Measurements from ENCODE around the gene ALS2CL. TPM values are rescaled to one million over a fixed set of nuclear protein-coding genes. Genes with fewer than 3 reads are reported as not detected.
A peak's percentile ranks its signal among the peaks of the same experiment; 100 is the strongest.

Gene ALS2CL
- total and polyA plus RNA-seq, 12 donors: 15.6 to 102 (median 21.6) TPM

- TF ChIP-seq, protein P1, sequence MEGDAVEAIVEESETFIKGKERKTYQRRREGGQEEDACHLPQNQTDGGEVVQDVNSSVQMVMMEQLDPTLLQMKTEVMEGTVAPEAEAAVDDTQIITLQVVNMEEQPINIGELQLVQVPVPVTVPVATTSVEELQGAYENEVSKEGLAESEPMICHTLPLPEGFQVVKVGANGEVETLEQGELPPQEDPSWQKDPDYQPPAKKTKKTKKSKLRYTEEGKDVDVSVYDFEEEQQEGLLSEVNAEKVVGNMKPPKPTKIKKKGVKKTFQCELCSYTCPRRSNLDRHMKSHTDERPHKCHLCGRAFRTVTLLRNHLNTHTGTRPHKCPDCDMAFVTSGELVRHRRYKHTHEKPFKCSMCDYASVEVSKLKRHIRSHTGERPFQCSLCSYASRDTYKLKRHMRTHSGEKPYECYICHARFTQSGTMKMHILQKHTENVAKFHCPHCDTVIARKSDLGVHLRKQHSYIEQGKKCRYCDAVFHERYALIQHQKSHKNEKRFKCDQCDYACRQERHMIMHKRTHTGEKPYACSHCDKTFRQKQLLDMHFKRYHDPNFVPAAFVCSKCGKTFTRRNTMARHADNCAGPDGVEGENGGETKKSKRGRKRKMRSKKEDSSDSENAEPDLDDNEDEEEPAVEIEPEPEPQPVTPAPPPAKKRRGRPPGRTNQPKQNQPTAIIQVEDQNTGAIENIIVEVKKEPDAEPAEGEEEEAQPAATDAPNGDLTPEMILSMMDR (IDR thresholded peaks at IDR 0.05): no peak
- Histone ChIP-seq H3K27me3 (peaks cover 0 to 10% (median 0%) of the 10 kb centered on the region in 7 donors), H3K4me1 (peaks cover 0 to 4% (median 0%) of the 10 kb centered on the region in 9 donors), H3K36me3 (no peaks in the 10 kb centered on the region), H3K9me3 (peaks cover 0 to 5% (median 0%) of the 10 kb centered on the region in 11 donors), H3K4me3 (no peak overlapping the region), H3K27ac (no peak overlapping the region)
- intact Hi-C loops (cut with DNase I): no loop called here
- no peak for DNase-seq
- 52 to 61% methylated on average over 6 of the region's 6 CpGs for WGBS, 2 donors
- ATAC-seq: peak in 4 of 8 donors; percentile 53 to 85 (median 68)
Measured at GRCh38 chr3:46646700-46647099, 46.8 kb downstream of the ALS2CL start.

DNA sequence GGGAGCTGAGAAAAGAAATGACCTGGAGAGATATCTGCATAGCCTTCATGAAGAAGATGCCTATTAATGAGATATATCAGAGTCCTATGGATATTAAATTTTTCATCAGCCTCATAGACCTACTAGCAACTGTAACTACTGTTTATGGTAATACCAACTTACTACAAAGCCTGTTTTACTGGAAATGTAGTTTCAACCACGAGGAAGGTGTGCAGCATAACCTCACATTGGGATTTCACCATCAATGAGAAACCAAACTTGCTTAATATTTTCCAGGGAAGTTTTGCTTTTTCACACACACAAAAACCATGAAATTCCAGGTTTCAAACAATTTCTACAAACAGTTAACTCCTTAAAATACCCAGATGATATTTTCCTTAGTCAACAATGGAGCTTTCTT, 49.8 kb downstream of the ALS2CL start:
- Histone ChIP-seq H3K27me3 (peaks cover 0 to 15% (median 0%) of the 10 kb centered on the region in 7 donors), H3K36me3 (no peaks in the 10 kb centered on the region), H3K9me3 (peaks cover 0 to 28% (median 6%) of the 10 kb centered on the region in 11 donors), H3K4me1 (peaks cover 0 to 4% (median 0%) of the 10 kb centered on the region in 9 donors), H3K4me3 (no peak overlapping the region), H3K27ac (no peak overlapping the region)
- no peak for ATAC-seq
- 85 to 87% methylated on average over 1 of the region's 1 CpG for WGBS, 2 donors
- no peak for DNase-seq
- intact Hi-C loops (cut with DNase I): no loop called here
- TF ChIP-seq, protein P1 (IDR thresholded peaks at IDR 0.05): no peak

DNA sequence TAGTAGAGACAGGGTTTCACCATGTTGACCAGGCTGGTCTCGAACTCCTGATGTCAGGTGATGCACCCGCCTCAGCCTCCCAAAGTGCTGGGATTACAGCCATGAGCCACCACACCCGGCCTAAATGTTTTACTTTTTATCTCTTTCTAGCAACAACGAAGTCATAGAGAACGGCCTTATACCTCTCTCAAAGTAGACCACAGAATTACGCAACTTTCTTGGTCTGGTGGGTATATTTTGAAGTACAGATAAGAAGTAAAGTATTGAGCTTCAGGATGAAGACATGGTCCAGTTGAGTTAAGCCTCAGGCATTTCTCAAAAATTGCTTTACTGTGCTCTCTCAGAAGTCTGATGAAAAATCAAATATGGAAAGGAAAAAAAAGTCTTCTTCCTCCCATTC, 50.5 kb downstream of the ALS2CL start:
- Histone ChIP-seq H3K4me3 (no peak overlapping the region), H3K36me3 (no peaks in the 10 kb centered on the region), H3K9me3 (peaks cover 0 to 28% (median 6%) of the 10 kb centered on the region in 11 donors), H3K4me1 (peaks cover 0 to 4% (median 0%) of the 10 kb centered on the region in 9 donors), H3K27ac (no peak overlapping the region), H3K27me3 (peaks cover 0 to 15% (median 0%) of the 10 kb centered on the region in 7 donors)
- 84 to 91% methylated on average over 6 of the region's 6 CpGs for WGBS, 2 donors
- ATAC-seq (no peak), DNase-seq (no peak)
- intact Hi-C loops (cut with DNase I): no loop called here
- TF ChIP-seq, protein P1 (IDR thresholded peaks at IDR 0.05): no peak

GRCh38 chr3:46640927-46641326, 52.6 kb downstream of the ALS2CL start:
- DNase-seq (no peak), ATAC-seq (peak in 2 of 8 donors; percentile 53 to 64)
- Histone ChIP-seq H3K36me3 (no peaks in the 10 kb centered on the region), H3K4me3 (no peak overlapping the region), H3K4me1 (no peaks in the 10 kb centered on the region), H3K9me3 (peaks cover 0 to 28% (median 6%) of the 10 kb centered on the region in 11 donors), H3K27ac (no peak overlapping the region), H3K27me3 (peaks cover 0 to 15% (median 0%) of the 10 kb centered on the region in 7 donors)
- TF ChIP-seq, protein P1 (IDR thresholded peaks at IDR 0.05): no peak
- 26 to 37% methylated on average over 3 of the region's 3 CpGs for WGBS, 2 donors
- intact Hi-C loops (cut with DNase I): no loop called here

All from heart right ventricle (tissue), 16 donors.